ENCODE measurements around the gene MPV17. TPM values are rescaled to one million over a fixed set of nuclear protein-coding genes. Genes with fewer than 3 reads are reported as not detected.
A peak's percentile ranks its signal among the peaks of the same experiment; 100 is the strongest.
"Not testable (repeated sequence)": the region's sequence is repeated elsewhere in the genome, so short reads cannot be mapped to it uniquely, and the experiment has no call there.

Gene MPV17
- total RNA-seq (ENCODE audit: insufficient read depth, low replicate concordance), result 27.9 TPM

GRCh38 chr2:27322766-27323595 is at the start of gene MPV17:
Gene MPV17 (minus strand): TSS chr2:27323097. CDS start chr2:27322517, 580 bp downstream.
- DNase-seq (ENCODE audit: low spot score), result peak; percentile 96

DNA sequence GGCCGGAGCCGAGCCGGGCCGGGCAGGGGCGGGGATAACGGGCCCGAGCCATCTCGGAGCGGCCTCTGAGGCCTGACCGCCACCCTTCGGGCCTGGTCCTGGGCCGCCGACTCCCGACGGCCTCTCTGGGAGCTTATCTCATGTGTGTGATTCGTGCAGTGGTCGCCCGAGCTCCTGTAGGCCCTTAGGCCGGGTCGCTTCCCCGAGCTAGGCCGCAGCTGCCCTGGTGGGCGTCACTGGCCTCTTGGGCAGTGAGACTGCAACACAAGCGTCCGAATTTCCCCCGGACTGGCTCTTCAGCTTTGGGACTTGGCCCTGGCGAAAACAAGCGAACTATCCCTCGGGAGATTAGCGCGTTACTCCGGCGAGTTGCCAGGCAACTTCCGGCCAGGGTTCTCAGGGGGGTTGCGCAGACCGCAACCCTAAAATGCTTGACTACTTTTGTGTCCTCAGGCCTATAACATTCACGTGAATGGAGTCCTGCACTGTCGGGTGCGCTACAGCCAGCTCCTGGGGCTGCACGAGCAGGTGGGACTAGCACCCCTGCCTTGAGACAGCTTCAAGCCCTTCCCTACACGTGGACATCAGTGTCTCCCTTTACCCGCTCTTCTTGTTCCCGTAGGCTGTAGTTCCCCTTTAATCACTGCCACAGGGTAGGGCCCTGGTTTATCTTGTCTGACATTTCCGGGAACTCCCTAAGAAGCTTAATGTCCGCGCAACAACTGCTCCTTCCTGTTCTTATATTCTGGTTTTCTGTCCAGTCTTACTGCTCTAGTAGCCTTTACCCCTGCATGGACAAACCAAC is 48.1 kb upstream of the MPV17 start:
- DNase-seq (ENCODE audit: low spot score), result peak; percentile 70

- peak; percentile 100 for DNase-seq (ENCODE audit: low spot score)
These were observed 47.3 kb upstream of the MPV17 start, which contains the start of the genes EIF2B4 and SNX17 for GRCh38 chr2:27370026-27370815. Gene EIF2B4 (minus strand): TSS chr2:27370338. CDS start chr2:27370314, 24 bp downstream. Gene SNX17 (plus strand): TSS chr2:27370616. CDS start chr2:27370744, 128 bp downstream.

DNA sequence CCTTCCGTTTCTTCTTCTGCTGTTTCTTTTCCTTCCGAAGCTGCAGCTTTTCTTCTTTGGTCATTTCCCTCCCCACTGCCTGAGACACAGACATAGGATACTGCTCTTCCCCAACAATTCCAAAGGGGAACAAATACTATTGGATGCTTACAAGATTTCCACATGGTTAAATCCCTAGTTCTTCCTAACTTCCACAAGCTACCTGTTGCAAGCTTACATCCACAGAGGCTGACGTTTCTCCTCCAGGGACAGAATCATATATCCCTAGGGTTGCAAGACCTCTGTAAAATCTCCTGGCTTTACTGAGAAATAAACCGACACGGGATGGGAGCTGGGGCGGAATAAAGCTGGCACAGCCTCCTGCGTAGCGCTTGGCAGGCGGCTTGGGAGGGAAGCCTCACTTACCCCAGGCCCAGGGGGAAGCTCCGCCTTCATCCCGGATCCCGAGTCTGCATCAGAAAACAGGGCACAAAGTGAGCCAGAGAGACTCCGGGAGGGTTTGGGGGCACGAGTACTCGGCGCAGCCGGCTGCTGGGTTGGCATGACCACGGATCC is 46.7 kb upstream of the MPV17 start:
- peak; percentile 73 for DNase-seq (ENCODE audit: low spot score)

- no peak for DNase-seq (ENCODE audit: low spot score)
These were observed 41.0 kb upstream of the MPV17 start for GRCh38 chr2:27363933-27364332.

DNA sequence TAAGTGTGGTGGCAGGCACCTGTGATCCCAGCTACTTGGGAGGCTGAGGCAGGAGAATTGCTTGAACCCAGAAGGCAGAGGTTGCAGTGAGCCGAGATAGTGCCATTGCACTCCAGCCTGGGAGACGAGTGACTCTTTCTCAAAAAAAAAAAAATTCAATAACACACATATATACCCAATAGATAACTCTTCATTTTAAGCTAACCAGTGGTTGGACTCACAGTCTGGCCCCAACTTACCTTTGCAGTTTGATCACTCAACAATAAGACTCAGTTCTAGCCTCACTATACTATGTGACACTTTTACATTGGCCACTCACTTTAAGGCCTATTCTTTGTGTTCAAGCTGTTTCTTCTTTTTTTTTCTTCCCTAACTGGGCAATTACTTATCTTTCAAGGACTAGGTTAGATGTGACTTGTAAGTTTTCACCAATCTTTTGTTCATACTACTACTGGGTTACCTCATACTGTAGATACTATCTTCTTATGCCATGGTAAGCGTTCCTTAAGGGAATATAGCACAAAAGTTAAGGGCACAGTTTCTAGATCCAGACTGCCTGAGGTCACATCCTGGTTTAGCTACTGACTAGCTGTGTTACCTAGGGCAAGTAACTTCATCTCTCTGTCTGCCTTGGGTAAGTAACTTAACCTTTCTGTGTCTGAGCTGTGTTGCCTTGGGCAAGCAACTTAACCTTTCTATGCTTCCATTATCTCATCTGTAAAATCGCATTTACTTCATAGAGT is 40.0 kb upstream of the MPV17 start:
- no peak for DNase-seq (ENCODE audit: low spot score)

DNA sequence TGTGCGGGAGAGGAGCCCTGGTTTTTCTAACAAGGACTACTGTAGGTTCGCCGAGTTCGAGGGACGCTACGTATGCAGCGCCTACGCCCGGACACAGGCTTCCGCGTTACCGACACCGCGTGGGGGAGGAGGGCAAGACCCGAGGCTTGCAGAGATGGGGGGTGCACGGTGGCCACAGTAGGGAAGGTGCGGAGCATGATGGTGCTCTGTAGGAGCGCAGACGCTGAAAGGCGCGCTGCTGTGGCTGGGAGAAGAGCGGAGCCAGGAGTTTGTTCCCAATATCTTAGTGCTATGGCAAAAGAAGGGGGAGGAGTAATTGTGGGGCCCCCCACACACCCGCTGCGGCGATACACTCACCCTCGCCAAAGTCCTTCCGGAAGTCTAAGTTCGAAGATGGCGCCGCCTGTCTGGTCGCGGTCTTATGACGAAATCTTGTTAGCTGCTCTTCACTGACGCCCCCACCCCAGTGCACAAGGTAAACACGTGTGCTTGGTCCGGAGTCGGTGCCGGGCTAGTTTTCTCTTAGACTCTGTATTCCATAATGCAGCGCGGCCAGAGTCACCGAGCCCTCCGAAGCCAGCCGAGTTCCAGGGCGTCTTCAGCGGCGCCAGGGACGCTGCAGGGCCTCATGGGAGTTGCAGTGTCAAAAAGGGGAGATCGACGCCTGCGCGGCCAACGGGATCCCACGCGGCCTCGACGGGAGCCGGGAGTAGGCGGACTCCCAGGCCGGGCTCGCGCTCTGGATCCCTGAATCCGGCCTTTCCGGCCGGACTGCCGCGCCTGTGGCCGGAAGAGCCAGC is 33.7 kb upstream of the MPV17 start, which contains the start of gene GTF3C2:
Gene GTF3C2, minus strand, starts transcription at position 383 of the 800 bp plus-strand sequence. CDS start 13,210 bp downstream, outside the sequence.
- DNase-seq (ENCODE audit: low spot score), result peak; percentile 99

DNA sequence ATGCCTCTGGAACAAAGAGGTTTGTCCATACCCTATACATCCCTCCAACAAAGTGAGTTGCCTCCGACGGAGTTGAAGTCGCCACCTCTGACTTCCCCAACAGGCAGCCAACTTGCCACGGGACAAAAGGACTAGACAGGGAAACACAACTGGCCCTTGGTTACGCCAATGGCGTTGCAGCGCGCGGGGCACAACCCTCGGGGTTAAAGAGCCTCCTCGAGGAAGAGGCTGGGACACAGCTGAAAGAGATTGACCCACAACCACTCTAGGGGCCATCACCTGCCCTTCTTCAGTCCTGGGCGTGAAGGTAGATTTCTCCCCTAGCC is 33.1 kb upstream of the MPV17 start:
- DNase-seq (ENCODE audit: low spot score), result peak; percentile 28

- no peak for DNase-seq (ENCODE audit: low spot score)
These were observed 31.7 kb upstream of the MPV17 start for GRCh38 chr2:27354597-27354927.

DNA sequence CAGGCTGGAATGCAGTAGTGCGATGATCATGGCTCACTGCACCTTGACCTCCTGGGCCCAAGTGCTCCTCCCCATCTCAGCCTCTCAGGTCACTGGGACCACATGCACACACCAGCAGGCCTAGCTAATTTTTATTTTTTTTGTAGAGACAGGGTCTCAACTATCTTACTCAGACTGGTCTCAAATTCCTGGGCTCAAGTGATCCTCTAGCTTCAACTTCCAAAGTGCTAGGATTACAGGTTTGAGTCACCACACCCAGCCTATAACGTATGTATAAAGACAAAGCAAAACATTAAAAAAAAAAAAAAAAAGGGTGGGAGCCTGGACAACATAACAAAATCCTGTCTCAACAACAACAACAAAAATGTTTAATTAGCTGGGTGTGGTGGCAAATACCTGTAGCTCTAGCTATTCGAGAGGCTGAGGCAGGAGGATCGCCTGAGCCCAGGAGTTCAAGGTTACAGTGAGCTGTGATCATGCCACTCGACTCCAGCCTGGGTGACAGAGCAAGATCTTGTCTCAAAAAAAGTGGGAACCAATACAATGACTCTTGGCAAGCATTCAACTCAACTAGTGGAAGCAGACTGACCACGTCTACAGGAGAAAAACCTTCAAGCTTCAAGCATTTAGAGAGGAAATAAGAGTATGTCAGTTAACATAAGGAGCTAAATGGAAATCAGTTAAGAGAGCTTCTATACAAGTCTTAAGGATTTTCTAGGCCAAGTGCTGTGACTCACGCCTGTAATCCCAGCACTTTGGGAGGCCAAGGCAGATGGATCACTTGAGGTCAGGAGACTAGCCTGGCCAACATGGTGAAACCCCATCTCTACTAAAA is 31.1 kb upstream of the MPV17 start:
- DNase-seq (ENCODE audit: low spot score), result peak; percentile 34

GRCh38 chr2:27353386-27353761 is 30.5 kb upstream of the MPV17 start:
- DNase-seq (ENCODE audit: low spot score), result not testable (repeated sequence)

DNA sequence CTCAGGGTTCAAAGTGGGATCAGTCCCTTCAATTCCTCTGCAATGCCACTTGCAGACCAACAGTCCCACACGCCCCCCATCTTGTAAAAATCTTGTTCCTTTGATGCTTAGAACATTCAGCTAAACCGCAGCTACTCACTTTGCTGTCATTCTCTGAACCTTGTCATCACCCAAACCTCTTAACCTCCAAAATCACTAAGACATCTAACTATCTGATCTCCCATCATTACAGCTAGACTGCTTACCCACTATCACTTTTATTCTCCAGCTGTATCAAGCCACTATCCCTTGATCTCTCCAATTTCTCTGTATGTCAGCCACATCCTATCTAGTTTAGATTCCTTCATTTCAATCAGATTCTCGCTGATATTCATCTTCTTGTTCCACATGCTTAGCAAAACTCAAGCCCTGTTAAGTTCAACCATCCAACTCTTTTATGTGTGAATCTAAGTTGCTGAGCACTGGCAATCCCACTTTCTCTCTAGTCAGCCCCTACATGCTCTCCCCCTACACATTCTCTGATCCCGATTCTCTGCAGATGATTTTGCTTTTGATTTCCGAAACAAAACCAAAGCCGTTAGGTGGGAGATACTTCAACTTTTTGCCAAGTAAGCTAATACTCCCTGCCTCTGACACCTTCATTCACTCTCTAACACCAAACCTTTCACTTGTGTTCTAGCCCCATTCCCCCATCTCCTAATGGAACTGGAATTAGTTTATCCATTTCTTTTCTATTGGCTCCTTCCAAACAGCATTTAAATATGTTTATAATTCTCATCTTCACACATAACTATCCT is 29.1 kb upstream of the MPV17 start:
- no peak for DNase-seq (ENCODE audit: low spot score)

- DNase-seq (ENCODE audit: low spot score), result no peak
These were observed 27.3 kb upstream of the MPV17 start for GRCh38 chr2:27350106-27350693.

DNA sequence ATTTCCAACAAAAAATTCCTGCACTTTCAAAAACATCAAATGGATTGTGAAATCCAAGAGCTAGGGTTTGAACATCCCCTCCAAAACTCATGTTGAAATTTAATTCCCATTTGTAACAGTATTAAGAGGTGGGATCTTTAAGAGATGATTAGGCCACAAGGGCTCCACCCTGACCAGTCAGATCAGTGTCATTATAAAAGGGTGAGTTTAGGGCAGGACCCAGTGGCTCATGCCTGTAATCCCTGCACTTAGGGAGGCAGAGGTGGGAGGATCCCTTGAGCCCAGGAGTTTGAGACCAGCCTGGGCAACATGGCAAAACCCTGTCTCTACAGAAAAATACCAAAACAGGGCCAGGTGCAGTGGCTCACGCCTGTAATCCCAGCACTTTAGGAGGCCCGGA is 24.7 kb upstream of the MPV17 start:
- DNase-seq (ENCODE audit: low spot score), result no peak

GRCh38 chr2:27336173-27336572 is 13.3 kb upstream of the MPV17 start:
- DNase-seq (ENCODE audit: low spot score), result no peak

- no peak for DNase-seq (ENCODE audit: low spot score)
These were observed 12.4 kb upstream of the MPV17 start for GRCh38 chr2:27335311-27335710.

- no peak for DNase-seq (ENCODE audit: low spot score)
These were observed 1.8 kb upstream of the MPV17 start for GRCh38 chr2:27324720-27325119.

All from umbilical cord (tissue), 2 donors.